GM23338 (cell line): ENCODE data around the gene SYNDIG1. TPM values are rescaled to one million over a fixed set of nuclear protein-coding genes. Genes with fewer than 3 reads are reported as not detected.

Experiments used
- ATAC-seq: fragments of 200-7000 bp; cut with Tn5 transposase; 3 replicates; pipeline ENCODE4 v1.9.1; 2020
- DNase-seq: peaks from one replicate; pipeline ENCODE4 v3.0.0-alpha.2; 2015; ENCODE audit warnings: low spot score
- H2AFZ ChIP-seq: fragments of 200-600 bp; sonication (generic); 2 replicates; pipeline ENCODE4 v1.8.0; 2016; ENCODE audit warnings: antibody characterized with exemption, mild to moderate bottlenecking, moderate library complexity
- H3F3A ChIP-seq: fragments of 200-600 bp; sonication (generic); replicated peaks from 2 replicates; pipeline ENCODE4 v1.8.0; 2017; ENCODE audit warnings: antibody characterized with exemption, mixed run types, low read depth
- H3K27ac ChIP-seq: fragments of 200-600 bp; sonication (generic); 2 replicates; pipeline ENCODE4 v1.6.1; 2016; ENCODE audit warnings: low read depth
- H3K27me3 ChIP-seq: fragments of 200-600 bp; sonication (generic); 2 replicates; pipeline ENCODE4 v1.8.0; 2016; ENCODE audit warnings: mild to moderate bottlenecking, mixed run types, moderate library complexity; ENCODE audit not compliant: insufficient read depth
- H3K36me3 ChIP-seq: fragments of 200-600 bp; sonication (generic); 2 replicates; pipeline ENCODE4 v1.8.0; 2016; ENCODE audit warnings: mild to moderate bottlenecking; ENCODE audit not compliant: insufficient read depth
- H3K4me1 ChIP-seq: fragments of 200-600 bp; sonication (generic); 2 replicates; pipeline ENCODE4 v1.8.0; 2016; ENCODE audit warnings: mild to moderate bottlenecking, moderate library complexity; ENCODE audit not compliant: insufficient read depth
- H3K4me2 ChIP-seq: fragments of 200-600 bp; sonication (generic); 2 replicates; pipeline ENCODE4 v1.7.1; 2017; ENCODE audit warnings: mixed run types
- H3K4me3 ChIP-seq: fragments of 200-600 bp; sonication (generic); 2 replicates; pipeline ENCODE4 v1.6.1; 2016; ENCODE audit warnings: mixed run types
- H3K79me2 ChIP-seq: fragments of 200-600 bp; sonication (generic); replicated peaks from 2 replicates; pipeline ENCODE4 v1.8.0; 2017; ENCODE audit warnings: mild to moderate bottlenecking; ENCODE audit not compliant: insufficient read depth
- H3K9me2 ChIP-seq: fragments of 200-600 bp; sonication (generic); 2 replicates; pipeline ENCODE4 v1.8.0; 2017; ENCODE audit not compliant: insufficient read depth
- H4K20me1 ChIP-seq: fragments of 200-600 bp; sonication (generic); replicated peaks from 2 replicates; pipeline ENCODE4 v1.8.0; 2017; ENCODE audit warnings: mild to moderate bottlenecking; ENCODE audit not compliant: insufficient read depth
- H3K27ac Mint-ChIP-seq: 2 replicates; pipeline ENCODE4 v1.8.0; 2020; ENCODE audit warnings: inconsistent platforms, mild to moderate bottlenecking, moderate library complexity, mixed read lengths
- H3K27me3 Mint-ChIP-seq: 3 replicates; pipeline ENCODE4 v1.8.0; 2022; ENCODE audit warnings: low read depth, mild to moderate bottlenecking, moderate library complexity, mixed read lengths, inconsistent platforms; ENCODE audit not compliant: insufficient read depth, poor library complexity
- H3K36me3 Mint-ChIP-seq: 3 replicates; pipeline ENCODE4 v1.8.0; 2021; ENCODE audit warnings: low read depth, mild to moderate bottlenecking, inconsistent platforms, moderate library complexity, mixed read lengths
- H3K4me1 Mint-ChIP-seq: 3 replicates; pipeline ENCODE4 v1.8.0; 2020; ENCODE audit warnings: mild to moderate bottlenecking, inconsistent platforms, mixed read lengths
- H3K4me3 Mint-ChIP-seq: 3 replicates; pipeline ENCODE4 v1.8.0; 2021; ENCODE audit warnings: moderate library complexity, mild to moderate bottlenecking, inconsistent platforms, mixed read lengths
- H3K9me3 Mint-ChIP-seq: 3 replicates; pipeline ENCODE4 v1.8.0; 2020; ENCODE audit warnings: moderate library complexity, mild to moderate bottlenecking, inconsistent platforms, mixed read lengths
- CREB1 ChIP-seq: fragments of 250-450 bp; sonication (Bioruptor Pico); IDR thresholded peaks from 2 replicates; pipeline ENCODE4 v1.5.0; 2020; ENCODE audit warnings: low read depth, mild to moderate bottlenecking, moderate library complexity
- CTCF ChIP-seq, 2 experiments: fragments of 200-600 bp in 1 of 2; sonication (generic) in 1 of 2; conservative IDR thresholded peaks; 2 replicates each; pipeline versions ENCODE4 v1.5.1 to v1.6.1; 2016 to 2017; ENCODE audit warnings: antibody characterized with exemption in 2 of 2, low read depth in 2 of 2, mild to moderate bottlenecking in 2 of 2, moderate library complexity in 1 of 2
- ETS1 ChIP-seq: IDR thresholded peaks from 2 replicates; pipeline ENCODE4 v1.6.1; 2016; ENCODE audit warnings: antibody characterized with exemption
- EZH2 ChIP-seq: fragments of 200-600 bp; sonication (generic); IDR thresholded peaks from one replicate; pipeline ENCODE4 v1.8.0; 2017; ENCODE audit warnings: antibody characterized with exemption, mild to moderate bottlenecking, low read depth; ENCODE audit not compliant: unreplicated experiment
- EZH2phosphoT487 ChIP-seq: fragments of 200-600 bp; sonication (generic); IDR thresholded peaks from one replicate; pipeline ENCODE4 v1.8.1; 2018; ENCODE audit warnings: antibody characterized with exemption; ENCODE audit not compliant: unreplicated experiment
- JUNB ChIP-seq: IDR thresholded peaks from one replicate; pipeline ENCODE4 v1.6.1; 2016; ENCODE audit warnings: antibody characterized with exemption; ENCODE audit not compliant: unreplicated experiment
- NANOG ChIP-seq: IDR thresholded peaks from 2 replicates; pipeline ENCODE4 v1.6.1; 2016; ENCODE audit warnings: antibody characterized with exemption, borderline replicate concordance
- POLR2AphosphoS5 ChIP-seq: IDR thresholded peaks from 2 replicates; pipeline ENCODE4 v1.6.1; 2016; ENCODE audit warnings: antibody characterized with exemption, low read depth
- REST ChIP-seq: IDR thresholded peaks from one replicate; pipeline ENCODE4 v1.6.1; 2018; ENCODE audit warnings: antibody characterized with exemption; ENCODE audit not compliant: unreplicated experiment
- STAT1 ChIP-seq: IDR thresholded peaks from one replicate; pipeline ENCODE4 v1.6.1; 2016; ENCODE audit warnings: antibody characterized with exemption; ENCODE audit not compliant: unreplicated experiment
- ZNF114 ChIP-seq: fragments of 250-450 bp; sonication (Bioruptor Pico); IDR thresholded peaks from 2 replicates; pipeline ENCODE4 v1.5.0; 2020; ENCODE audit warnings: mild to moderate bottlenecking, moderate library complexity
- ZNF331 ChIP-seq: fragments of 250-450 bp; sonication (Bioruptor Pico); IDR thresholded peaks from 2 replicates; pipeline ENCODE4 v1.5.0; 2020; ENCODE audit warnings: low read depth, mild to moderate bottlenecking, moderate library complexity
- ZNF462 ChIP-seq: fragments of 250-450 bp; sonication (Bioruptor Pico); IDR thresholded peaks from 2 replicates; pipeline ENCODE4 v1.5.0; 2020; ENCODE audit warnings: mild to moderate bottlenecking, moderate library complexity
- polyA plus RNA-seq: library from polyadenylated mRNA; unstranded; fragments of >200 nt; fragmentation: Nextera tagmentation; extraction: Ambion mirVana; gene quantifications from 2 replicates; pipeline ENCODE4 v1.2.1, GENCODE V29; 2016
- total RNA-seq: library from RNA; depleted of rRNA; stranded (reverse); fragments of >200 nt; shearing (Covaris generic); gene quantifications from 2 replicates; pipeline ENCODE4 v1.2.3, GENCODE V29; 2014

Gene SYNDIG1
- total and polyA plus RNA-seq, 2 experiments from 2014 or later = 2.8 to 4.8 TPM

- H3K27ac Mint-ChIP-seq = no peak overlapping the region
- peaks cover 46% of the 10 kb centered on the region for H3K4me1 ChIP-seq
- no peaks in the 10 kb centered on the region for H3K79me2 ChIP-seq
- no peaks in the 10 kb centered on the region for H3K36me3 Mint-ChIP-seq
- no peaks in the 10 kb centered on the region for H3K9me3 Mint-ChIP-seq
- no peak overlapping the region for H3K4me3 ChIP-seq
- DNase-seq (no peak), ATAC-seq (no peak)
- no peaks in the 10 kb centered on the region for H4K20me1 ChIP-seq
- H3F3A ChIP-seq = no peaks in the 10 kb centered on the region
- no peaks in the 10 kb centered on the region for H3K36me3 ChIP-seq
- H3K4me2 ChIP-seq = no peak overlapping the region
- peaks cover 10% of the 10 kb centered on the region; the same call in 1 of the 2 replicates for H3K9me2 ChIP-seq
- H3K27me3 ChIP-seq = 0 out of 2 replicates have a peak, but pooled peaks cover 3% of the 10 kb centered on the region
- no peak overlapping the region for H3K27ac ChIP-seq
- no peak overlapping the region for H3K4me3 Mint-ChIP-seq
- H2AFZ ChIP-seq = peak overlapping the region; percentile 43; the same call in 1 of the 2 replicates
- peaks cover 53% of the 10 kb centered on the region for H3K4me1 Mint-ChIP-seq
- H3K27me3 Mint-ChIP-seq = peaks cover 9% of the 10 kb centered on the region
- TF ChIP-seq CREB1 (CRISPR knock-in tag) (no peak), NANOG (no peak), ETS1 (no peak), EZH2phosphoT487 (no peak), ZNF114 (CRISPR knock-in tag) (no peak), EZH2 (no peak), STAT1 (no peak), JUNB (no peak), POLR2AphosphoS5 (no peak), ZNF462 (CRISPR knock-in tag) (no peak), CTCF (conservative IDR thresholded peaks at IDR 0.05; ENCODE audit: low read depth in 2 of 2) (no peak), REST (no peak), ZNF331 (CRISPR knock-in tag) (no peak)
Measured at GRCh38 chr20:24459733-24460132, 9.7 kb upstream of the SYNDIG1 start.
